ENCODE results near the gene TIAM2.

DNA sequence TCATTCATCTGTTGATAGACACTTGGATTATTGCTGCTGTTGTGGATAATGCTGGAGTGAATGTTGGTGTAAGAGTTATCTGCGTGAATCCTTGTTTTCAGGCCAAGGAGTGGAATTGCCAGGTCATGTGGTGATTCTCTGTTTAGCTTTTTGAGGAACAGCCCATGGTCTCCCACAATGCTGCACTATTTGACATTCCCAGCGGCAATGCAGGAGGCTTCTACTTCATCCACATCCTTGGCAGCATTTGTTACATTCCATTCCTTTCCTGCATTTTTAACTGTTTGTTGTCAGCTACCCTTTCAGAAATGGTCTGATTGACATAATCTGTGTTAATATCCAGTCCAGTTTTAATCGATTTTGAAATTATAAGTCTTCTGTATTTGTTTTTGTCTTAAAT, 217.0 kb downstream of the TIAM2 start:
- TF ChIP-seq EP300 (IDR thresholded peaks at IDR 0.05): no peak
- no peak for TF ChIP-seq POLR2A (IDR thresholded peaks at IDR 0.05)
- TF ChIP-seq, protein P1, sequence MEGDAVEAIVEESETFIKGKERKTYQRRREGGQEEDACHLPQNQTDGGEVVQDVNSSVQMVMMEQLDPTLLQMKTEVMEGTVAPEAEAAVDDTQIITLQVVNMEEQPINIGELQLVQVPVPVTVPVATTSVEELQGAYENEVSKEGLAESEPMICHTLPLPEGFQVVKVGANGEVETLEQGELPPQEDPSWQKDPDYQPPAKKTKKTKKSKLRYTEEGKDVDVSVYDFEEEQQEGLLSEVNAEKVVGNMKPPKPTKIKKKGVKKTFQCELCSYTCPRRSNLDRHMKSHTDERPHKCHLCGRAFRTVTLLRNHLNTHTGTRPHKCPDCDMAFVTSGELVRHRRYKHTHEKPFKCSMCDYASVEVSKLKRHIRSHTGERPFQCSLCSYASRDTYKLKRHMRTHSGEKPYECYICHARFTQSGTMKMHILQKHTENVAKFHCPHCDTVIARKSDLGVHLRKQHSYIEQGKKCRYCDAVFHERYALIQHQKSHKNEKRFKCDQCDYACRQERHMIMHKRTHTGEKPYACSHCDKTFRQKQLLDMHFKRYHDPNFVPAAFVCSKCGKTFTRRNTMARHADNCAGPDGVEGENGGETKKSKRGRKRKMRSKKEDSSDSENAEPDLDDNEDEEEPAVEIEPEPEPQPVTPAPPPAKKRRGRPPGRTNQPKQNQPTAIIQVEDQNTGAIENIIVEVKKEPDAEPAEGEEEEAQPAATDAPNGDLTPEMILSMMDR (IDR thresholded peaks at IDR 0.05): no peak
- TF ChIP-seq POLR2AphosphoS5 (IDR thresholded peaks at IDR 0.05): no peak
